SK-N-SH (cell line): ENCODE results near the gene MOK. TPM values are rescaled to one million over a fixed set of nuclear protein-coding genes. Genes with fewer than 3 reads are reported as not detected.

Experiments
- CTCF ChIA-PET: fragments of 300-600, 350-600 bp; formaldehyde crosslinking; extraction: SDS; loops from one replicate; lab custom pipeline; 2021; lab: Yijun Ruan, JAX
- POLR2A ChIA-PET: fragments of 350-600 bp; sonication (Branson Sonifier 250); formaldehyde crosslinking; extraction: SDS; loops from one replicate; lab custom pipeline; 2020; ENCODE audit warnings: antibody characterized with exemption, inconsistent platforms; lab: Yijun Ruan, JAX
- DNase-seq: peaks from one replicate; pipeline ENCODE4 v3.0.0; 2012
- H2AFZ ChIP-seq: fragments of 200-600 bp; sonication (generic); 2 replicates; pipeline ENCODE4 v1.8.1; 2016; ENCODE audit warnings: antibody characterized with exemption, mild to moderate bottlenecking, low read depth
- H3F3A ChIP-seq: fragments of 200-600 bp; sonication (generic); replicated peaks from 2 replicates; pipeline ENCODE3; 2016; ENCODE audit warnings: antibody characterized with exemption, mild to moderate bottlenecking; ENCODE audit not compliant: insufficient read depth
- H3K27ac ChIP-seq, 2 experiments: fragments of 200-500 bp in 1 of 2; fragments of 200-600 bp in 1 of 2; sonication (Bioruptor generic) in 1 of 2; sonication (generic), shearing (Covaris generic) in 1 of 2; 2 replicates each; pipeline versions ENCODE4 v1.5.1 to v1.6.1; 2014 to 2016; ENCODE audit warnings: low read depth in 2 of 2, inconsistent platforms in 1 of 2, low read length in 1 of 2, mild to moderate bottlenecking in 1 of 2, mixed read lengths in 1 of 2
- H3K27me3 ChIP-seq: fragments of 200-600 bp; sonication (generic), shearing (Covaris generic); 2 replicates; pipeline ENCODE4 v1.6.1; 2016; ENCODE audit warnings: mixed run types; ENCODE audit not compliant: insufficient read depth
- H3K36me3 ChIP-seq, 2 experiments: fragments of 200-500 bp in 1 of 2; fragments of 200-600 bp in 1 of 2; sonication (Bioruptor generic) in 1 of 2; sonication (generic) in 1 of 2; replicated peaks in 1 of 2; 2 replicates each; pipeline versions ENCODE3 to v1.5.1; 2014 to 2016; ENCODE audit warnings: low read length in 1 of 2, mild to moderate bottlenecking in 1 of 2; ENCODE audit not compliant: insufficient read depth in 2 of 2, control insufficient read depth in 1 of 2
- H3K4me1 ChIP-seq, 2 experiments: fragments of 200-500 bp in 1 of 2; fragments of 200-600 bp in 1 of 2; sonication (Bioruptor generic) in 1 of 2; sonication (generic), shearing (Covaris generic) in 1 of 2; 2 replicates each; pipeline versions ENCODE4 v1.5.1 to v1.6.1; 2014 to 2016; ENCODE audit warnings: low read depth in 1 of 2, low read length in 1 of 2, mixed run types in 1 of 2; ENCODE audit not compliant: insufficient read depth in 2 of 2, control insufficient read depth in 1 of 2
- H3K4me2 ChIP-seq: fragments of 200-600 bp; sonication (generic), shearing (Covaris generic); 2 replicates; pipeline ENCODE4 v1.6.1; 2017; ENCODE audit warnings: mixed run types
- H3K4me3 ChIP-seq, 2 experiments: fragments of 200-500 bp in 1 of 2; fragments of 200-600 bp in 1 of 2; sonication (Bioruptor generic) in 1 of 2; sonication (generic), shearing (Covaris generic) in 1 of 2; 2 replicates each; pipeline versions ENCODE4 v1.5.1 to v1.8.1; 2014 to 2016; ENCODE audit warnings: low read depth in 2 of 2, inconsistent platforms in 1 of 2, low read length in 1 of 2, mild to moderate bottlenecking in 1 of 2, mixed read lengths in 1 of 2, moderate library complexity in 1 of 2
- H3K79me2 ChIP-seq: fragments of 200-600 bp; sonication (generic); 2 replicates; pipeline ENCODE4 v1.8.1; 2017; ENCODE audit warnings: mild to moderate bottlenecking; ENCODE audit not compliant: insufficient read depth
- H3K9ac ChIP-seq: fragments of 200-600 bp; sonication (generic); 2 replicates; pipeline ENCODE4 v1.6.1; 2017; ENCODE audit warnings: mixed run types
- H3K9me2 ChIP-seq: fragments of 200-600 bp; sonication (generic); 2 replicates; pipeline ENCODE4 v1.6.1; 2017; ENCODE audit warnings: mixed run types
- H3K9me3 ChIP-seq: fragments of 200-600 bp; sonication (generic); 2 replicates; pipeline ENCODE4 v1.6.1; 2017; ENCODE audit warnings: mixed run types, mild to moderate bottlenecking, moderate library complexity
- H4K20me1 ChIP-seq: fragments of 200-600 bp; sonication (generic); 2 replicates; pipeline ENCODE4 v1.6.1; 2017; ENCODE audit warnings: mild to moderate bottlenecking, mixed run types; ENCODE audit not compliant: insufficient read depth
- EP300 ChIP-seq, 2 experiments: IDR thresholded peaks; 2 replicates each; pipeline versions ENCODE4 v1.4.0 to v1.6.1; 2012; ENCODE audit warnings: borderline replicate concordance in 1 of 2, low read depth in 1 of 2, low read length in 1 of 2
- EZH2phosphoT487 ChIP-seq: fragments of 200-600 bp; sonication (generic); IDR thresholded peaks from 2 replicates; pipeline ENCODE4 v1.6.1; 2017; ENCODE audit warnings: low read depth, mixed run types, mild to moderate bottlenecking, antibody characterized with exemption, moderate library complexity, borderline replicate concordance
- FOXM1 ChIP-seq: IDR thresholded peaks from 2 replicates; pipeline ENCODE4 v1.4.0; 2012; ENCODE audit warnings: low read depth, mild to moderate bottlenecking
- GABPA ChIP-seq: IDR thresholded peaks from 2 replicates; pipeline ENCODE4 v1.4.0; 2012; ENCODE audit warnings: low read depth, mild to moderate bottlenecking
- GATA2 ChIP-seq: sonication (generic); formaldehyde crosslinking; IDR thresholded peaks from 2 replicates; pipeline ENCODE4 v1.5.0; 2020; ENCODE audit warnings: mild to moderate bottlenecking, missing genetic modification reagents
- JUND ChIP-seq: IDR thresholded peaks from 2 replicates; pipeline ENCODE4 v1.4.0; 2012
- MEF2A ChIP-seq: IDR thresholded peaks from 2 replicates; pipeline ENCODE4 v1.4.0; 2012; ENCODE audit warnings: low read depth, borderline replicate concordance
- RAD21 ChIP-seq: IDR thresholded peaks from 2 replicates; pipeline ENCODE4 v1.6.1; 2012; ENCODE audit warnings: mild to moderate bottlenecking, low read length
- RFX5 ChIP-seq: IDR thresholded peaks from 2 replicates; pipeline ENCODE4 v1.6.1; 2012; ENCODE audit warnings: mild to moderate bottlenecking, improper control_type of control experiment, low read length
- SIN3A ChIP-seq: IDR thresholded peaks from 2 replicates; pipeline ENCODE4 v1.6.1; 2012; ENCODE audit warnings: low read depth, mild to moderate bottlenecking, low read length, moderate library complexity, borderline replicate concordance
- TAF1 ChIP-seq: IDR thresholded peaks from 2 replicates; pipeline ENCODE4 v1.6.1; 2012; ENCODE audit warnings: low read depth, mild to moderate bottlenecking, low read length, moderate library complexity, borderline replicate concordance
- TEAD4 ChIP-seq: IDR thresholded peaks from 2 replicates; pipeline ENCODE4 v1.4.0; 2012; ENCODE audit warnings: mild to moderate bottlenecking, borderline replicate concordance; ENCODE audit not compliant: insufficient read depth
- WGBS: methylation state at CpG from one replicate; pipeline ENCODE4 v1.1.6; 2017; ENCODE audit warnings: low lambda C conversion rate; 5-methylcytosine and 5-hydroxymethylcytosine counted together
- polyA plus RNA-seq, 3 experiments: library from polyadenylated mRNA; depleted of rRNA; stranded (reverse); fragments of >200 nt; gene quantifications; 2 replicates each; pipeline ENCODE4 v1.2.3, GENCODE V29; 2012
- TF ChIP-seq, protein P1 (sequence below): IDR thresholded peaks from 2 replicates; pipeline ENCODE4; 2012
- TF ChIP-seq, protein P2 (sequence below): fragments of 150-350 bp; IDR thresholded peaks from 2 replicates; pipeline ENCODE4 v1.6.1; 2016; ENCODE audit warnings: mild to moderate bottlenecking, low read depth, low read length
- TF ChIP-seq, protein P3 (sequence below): IDR thresholded peaks from 2 replicates; pipeline ENCODE4 v1.4.0; 2012; ENCODE audit warnings: low read depth, borderline replicate concordance

The MOK gene
- polyA plus RNA-seq, 1 of the 3 experiments (the other 2 are of a cell fraction): 13.3 TPM

DNA sequence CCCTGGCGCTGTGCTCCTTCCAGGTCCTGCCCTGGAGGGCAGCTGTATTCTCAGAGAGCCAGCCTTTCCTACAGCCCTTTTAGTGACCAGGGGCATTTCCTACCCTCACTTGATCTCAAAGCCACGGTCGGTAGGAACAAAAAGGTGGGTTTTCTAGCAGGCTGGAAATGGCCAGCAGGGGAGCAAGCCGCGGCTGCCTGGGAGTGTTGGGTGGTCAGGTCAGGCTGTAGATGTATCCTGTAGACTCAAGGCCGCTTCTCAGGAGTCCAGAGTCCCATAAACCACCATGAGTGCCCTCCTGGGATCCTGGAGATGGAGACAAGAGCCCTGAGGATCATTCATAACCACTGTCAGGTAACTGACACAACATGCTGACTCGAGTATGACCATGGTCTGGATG lies 39.1 kb upstream of the MOK start:
- DNase-seq: no peak
- 100% methylated on average over 4 of the region's 7 CpGs for WGBS
- H3K9me3 ChIP-seq: no peaks in the 10 kb centered on the region
- TF ChIP-seq, protein P1, sequence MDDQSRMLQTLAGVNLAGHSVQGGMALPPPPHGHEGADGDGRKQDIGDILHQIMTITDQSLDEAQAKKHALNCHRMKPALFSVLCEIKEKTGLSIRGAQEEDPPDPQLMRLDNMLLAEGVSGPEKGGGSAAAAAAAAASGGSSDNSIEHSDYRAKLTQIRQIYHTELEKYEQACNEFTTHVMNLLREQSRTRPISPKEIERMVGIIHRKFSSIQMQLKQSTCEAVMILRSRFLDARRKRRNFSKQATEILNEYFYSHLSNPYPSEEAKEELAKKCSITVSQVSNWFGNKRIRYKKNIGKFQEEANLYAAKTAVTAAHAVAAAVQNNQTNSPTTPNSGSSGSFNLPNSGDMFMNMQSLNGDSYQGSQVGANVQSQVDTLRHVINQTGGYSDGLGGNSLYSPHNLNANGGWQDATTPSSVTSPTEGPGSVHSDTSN: no peak
- TF ChIP-seq, protein P2, sequence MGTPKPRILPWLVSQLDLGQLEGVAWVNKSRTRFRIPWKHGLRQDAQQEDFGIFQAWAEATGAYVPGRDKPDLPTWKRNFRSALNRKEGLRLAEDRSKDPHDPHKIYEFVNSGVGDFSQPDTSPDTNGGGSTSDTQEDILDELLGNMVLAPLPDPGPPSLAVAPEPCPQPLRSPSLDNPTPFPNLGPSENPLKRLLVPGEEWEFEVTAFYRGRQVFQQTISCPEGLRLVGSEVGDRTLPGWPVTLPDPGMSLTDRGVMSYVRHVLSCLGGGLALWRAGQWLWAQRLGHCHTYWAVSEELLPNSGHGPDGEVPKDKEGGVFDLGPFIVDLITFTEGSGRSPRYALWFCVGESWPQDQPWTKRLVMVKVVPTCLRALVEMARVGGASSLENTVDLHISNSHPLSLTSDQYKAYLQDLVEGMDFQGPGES: no peak
- TF ChIP-seq TEAD4 (no peak), JUND (no peak), EP300 (IDR thresholded peaks at IDR 0.05; ENCODE audit: borderline replicate concordance in 1 of 2, low read depth in 1 of 2, low read length in 1 of 2) (no peak), EZH2phosphoT487 (no peak), MEF2A (no peak), RFX5 (no peak), FOXM1 (no peak), GATA2 (no peak), TAF1 (no peak), SIN3A (no peak), RAD21 (no peak), GABPA (no peak)
- TF ChIP-seq, all 33 proteins: peak for 0
- Histone ChIP-seq H3K4me3 (no peak overlapping the region), H3K4me2 (no peak overlapping the region), H4K20me1 (no peaks in the 10 kb centered on the region), H3K9me2 (no peaks in the 10 kb centered on the region), H3K9ac (no peak overlapping the region), H2AFZ (no peak overlapping the region), H3K79me2 (no peaks in the 10 kb centered on the region), H3F3A (peaks cover 3% of the 10 kb centered on the region), H3K27ac (no peak overlapping the region), H3K27me3 (no peaks in the 10 kb centered on the region), H3K36me3 (peaks cover 14 to 29% of the 10 kb centered on the region in 2 experiments), H3K4me1 (no peaks in the 10 kb centered on the region)
- ChIA-PET CTCF (no interaction called here), POLR2A (no interaction called here)

DNA sequence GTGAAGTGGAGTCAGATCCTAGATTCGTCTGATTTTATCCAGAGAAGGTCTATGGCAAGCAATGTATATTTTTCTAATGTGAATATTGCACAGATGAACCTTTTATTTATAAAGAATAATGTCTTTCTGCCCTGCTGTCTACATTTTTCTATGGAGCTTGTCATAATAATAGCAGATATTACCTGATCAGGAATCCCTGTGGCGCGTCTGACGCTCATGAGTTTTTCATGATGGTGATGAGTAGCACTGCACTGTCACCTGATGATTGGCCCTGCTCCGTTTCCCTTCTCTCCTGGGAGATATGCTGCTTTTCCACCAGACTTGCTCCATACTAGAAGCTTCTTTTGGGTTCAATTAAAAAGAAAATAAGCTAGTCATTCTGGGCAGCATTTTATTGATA lies 37.3 kb upstream of the MOK start:
- H4K20me1 ChIP-seq: no peaks in the 10 kb centered on the region
- no peak overlapping the region for H2AFZ ChIP-seq
- no peak overlapping the region for H3K4me2 ChIP-seq
- CTCF ChIA-PET: interaction anchor here (1.4 kb wide), 1 partner anchor 17 kb away, joined by 3 read pairs; no protein-coding TSS in a partner anchor
- POLR2A ChIA-PET: interaction anchor here (0.8 kb wide), 1 partner anchor 10 kb away, joined by 5 read pairs; no protein-coding TSS in a partner anchor
- H3K27me3 ChIP-seq: no peaks in the 10 kb centered on the region
- peaks cover 19 to 27% of the 10 kb centered on the region in 2 experiments for H3K36me3 ChIP-seq
- no peaks in the 10 kb centered on the region for H3K9me3 ChIP-seq
- no peaks in the 10 kb centered on the region for H3K9me2 ChIP-seq
- WGBS: 93% methylated on average over 5 of the region's 5 CpGs
- no peaks in the 10 kb centered on the region for H3K79me2 ChIP-seq
- no peaks in the 10 kb centered on the region for H3K4me1 ChIP-seq
- H3K27ac ChIP-seq: no peak overlapping the region
- peaks cover 3% of the 10 kb centered on the region for H3F3A ChIP-seq
- no peak overlapping the region for H3K9ac ChIP-seq
- DNase-seq: no peak
- TF ChIP-seq, protein P3, sequence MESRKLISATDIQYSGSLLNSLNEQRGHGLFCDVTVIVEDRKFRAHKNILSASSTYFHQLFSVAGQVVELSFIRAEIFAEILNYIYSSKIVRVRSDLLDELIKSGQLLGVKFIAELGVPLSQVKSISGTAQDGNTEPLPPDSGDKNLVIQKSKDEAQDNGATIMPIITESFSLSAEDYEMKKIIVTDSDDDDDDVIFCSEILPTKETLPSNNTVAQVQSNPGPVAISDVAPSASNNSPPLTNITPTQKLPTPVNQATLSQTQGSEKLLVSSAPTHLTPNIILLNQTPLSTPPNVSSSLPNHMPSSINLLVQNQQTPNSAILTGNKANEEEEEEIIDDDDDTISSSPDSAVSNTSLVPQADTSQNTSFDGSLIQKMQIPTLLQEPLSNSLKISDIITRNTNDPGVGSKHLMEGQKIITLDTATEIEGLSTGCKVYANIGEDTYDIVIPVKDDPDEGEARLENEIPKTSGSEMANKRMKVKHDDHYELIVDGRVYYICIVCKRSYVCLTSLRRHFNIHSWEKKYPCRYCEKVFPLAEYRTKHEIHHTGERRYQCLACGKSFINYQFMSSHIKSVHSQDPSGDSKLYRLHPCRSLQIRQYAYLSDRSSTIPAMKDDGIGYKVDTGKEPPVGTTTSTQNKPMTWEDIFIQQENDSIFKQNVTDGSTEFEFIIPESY: no peak
- no peak for TF ChIP-seq FOXM1
- no peak overlapping the region for H3K4me3 ChIP-seq
